Upper lobe of right lung (tissue), 1 donor: Measurements from ENCODE around the gene PI16. TPM values are rescaled to one million over a fixed set of nuclear protein-coding genes. Genes with fewer than 3 reads are reported as not detected.

Experiments used
- ATAC-seq: fragments of 200-7000 bp; cut with Tn5 transposase; one replicate; pipeline ENCODE4 v1.9.1; 2020; ENCODE audit warnings: mild to moderate bottlenecking, moderate library complexity
- DNase-seq: peaks from one replicate; pipeline ENCODE4 v3.0.0-alpha.2; 2020
- H3K27ac ChIP-seq: fragments of 200-600 bp; one replicate; pipeline ENCODE4 v1.8.0; 2022
- H3K27me3 ChIP-seq: fragments of 200-600 bp; one replicate; pipeline ENCODE4 v1.8.0; 2022; ENCODE audit warnings: mild to moderate bottlenecking
- H3K36me3 ChIP-seq: fragments of 200-600 bp; one replicate; pipeline ENCODE4 v1.8.0; 2022
- H3K4me1 ChIP-seq: fragments of 200-600 bp; one replicate; pipeline ENCODE4 v1.8.0; 2022
- H3K4me3 ChIP-seq: fragments of 200-600 bp; one replicate; pipeline ENCODE4 v1.8.0; 2022; ENCODE audit warnings: mild to moderate bottlenecking
- H3K9me3 ChIP-seq: fragments of 200-600 bp; one replicate; pipeline ENCODE4 v1.8.0; 2022
- CTCF ChIP-seq: fragments of 200-600 bp; IDR thresholded peaks from one replicate; pipeline ENCODE4 v1.8.0; 2022; ENCODE audit warnings: antibody characterized with exemption
- intact Hi-C: fragments of 100-400 bp; cut with DNase I; formaldehyde crosslinking; loops from one replicate; pipeline ENCODE4 v1.11.0; 2022
- total RNA-seq: library from RNA; stranded (reverse); fragmentation: NEBNext Ultra II Directional; extraction: Animal tissue kit (Norgen Biotek cat#: 25700); gene quantifications from one replicate; pipeline ENCODE4 v1.2.1, GENCODE V29; 2021
- donor health status: DM: no; HTN: yes; CAD: no; lungs with severe emphysema.

Gene PI16
- total RNA-seq, 1 donor from 2014 or later = 3.4 TPM

- Histone ChIP-seq H3K27me3 (no peaks in the 10 kb centered on the region), H3K4me1 (peaks cover 5% of the 10 kb centered on the region), H3K9me3 (no peaks in the 10 kb centered on the region), H3K27ac (no peak overlapping the region), H3K36me3 (no peaks in the 10 kb centered on the region), H3K4me3 (no peak overlapping the region)
- TF ChIP-seq CTCF = no peak
- DNase-seq (peak; percentile 65), ATAC-seq (no peak)
- intact Hi-C loops = no loop called here
Measured at GRCh38 chr6:36958775-36959554, 4.4 kb downstream of the PI16 start.

GRCh38 chr6:36959555-36960250 lies 5.2 kb downstream of the PI16 start:
- Histone ChIP-seq H3K27me3 (no peaks in the 10 kb centered on the region), H3K4me1 (peaks cover 8% of the 10 kb centered on the region), H3K9me3 (no peaks in the 10 kb centered on the region), H3K36me3 (no peaks in the 10 kb centered on the region), H3K4me3 (no peak overlapping the region), H3K27ac (no peak overlapping the region)
- intact Hi-C loops = no loop called here
- no peak for TF ChIP-seq CTCF
- no peak for ATAC-seq
- DNase-seq = peak; percentile 54

GRCh38 chr6:36961441-36962435 lies 7.2 kb downstream of the PI16 start:
- ATAC-seq (no peak), DNase-seq (peak; percentile 46)
- Histone ChIP-seq H3K27ac (no peak overlapping the region), H3K4me3 (no peak overlapping the region), H3K27me3 (no peaks in the 10 kb centered on the region), H3K36me3 (peaks cover 5% of the 10 kb centered on the region), H3K4me1 (peaks cover 8% of the 10 kb centered on the region), H3K9me3 (no peaks in the 10 kb centered on the region)
- TF ChIP-seq CTCF = no peak
- intact Hi-C loops = no loop called here

- peaks cover 16% of the 10 kb centered on the region for H3K36me3 ChIP-seq
- H3K4me1 ChIP-seq = peaks cover 8% of the 10 kb centered on the region
- no peaks in the 10 kb centered on the region for H3K9me3 ChIP-seq
- no peaks in the 10 kb centered on the region for H3K27me3 ChIP-seq
- H3K4me3 ChIP-seq = no peak overlapping the region
- ATAC-seq = peak; percentile 58
- no peak overlapping the region for H3K27ac ChIP-seq
- DNase-seq = peak; percentile 76
- intact Hi-C loops = no loop called here
- TF ChIP-seq CTCF = no peak
Measured at GRCh38 chr6:36962874-36963273, 8.3 kb downstream of the PI16 start.

GRCh38 chr6:36963451-36964290 lies 9.1 kb downstream of the PI16 start:
- H3K27me3 ChIP-seq = no peaks in the 10 kb centered on the region
- intact Hi-C loops = no loop called here
- ATAC-seq (peak; percentile 45), DNase-seq (peak; percentile 80)
- TF ChIP-seq CTCF = no peak
- peaks cover 24% of the 10 kb centered on the region for H3K36me3 ChIP-seq
- H3K4me3 ChIP-seq = no peak overlapping the region
- H3K27ac ChIP-seq = no peak overlapping the region
- no peaks in the 10 kb centered on the region for H3K9me3 ChIP-seq
- peaks cover 8% of the 10 kb centered on the region for H3K4me1 ChIP-seq
